K562 (cell line): ENCODE measurements around the gene USP19. TPM values are rescaled to one million over a fixed set of nuclear protein-coding genes. Genes with fewer than 3 reads are reported as not detected.

Source experiments
- ATAC-seq: fragments of 200-7000 bp; cut with Tn5 transposase; 3 replicates; pipeline ENCODE4 v1.9.1; 2020; ENCODE audit warnings: moderate library complexity
- BruUV-seq: library from RNA; stranded (reverse); fragments of 400-500 nt; replicated peaks from 2 replicates; lab custom pipeline; 2021; lab: Mats Ljungman, UMichigan
- CTCF ChIA-PET: fragments of 300-600 bp; formaldehyde crosslinking; extraction: SDS; loops from one replicate; lab custom pipeline; 2021; ENCODE audit warnings: low intra/inter-chr PET ratio; lab: Yijun Ruan, JAX
- POLR2A ChIA-PET: fragments of 300-600, 350-650 bp; sonication (Branson Sonifier 250); formaldehyde crosslinking; extraction: SDS; loops from one replicate; lab custom pipeline; 2021; ENCODE audit warnings: antibody characterized with exemption, inconsistent platforms; lab: Yijun Ruan, JAX
- DNase-seq, 4 experiments: peaks; one replicate each; pipeline versions ENCODE4 v3.0.0 to v3.0.0-alpha.2; 2011 to 2018; ENCODE audit warnings: low spot score in 3 of 4, mixed read lengths in 3 of 4; ENCODE audit errors: extremely low read depth in 1 of 4
- FAIRE-seq: peaks from 2 replicates; lab custom pipeline; 2011; peaks lifted over from hg19 to GRCh38; lab: Jason Lieb, UNC
- H2AFZ ChIP-seq: 2 replicates; pipeline ENCODE4 v1.6.0; 2011; ENCODE audit warnings: low read depth, low read length, control low read depth, inconsistent platforms
- H3K27ac ChIP-seq: fragments of 200-600 bp; 3 replicates; pipeline ENCODE4 v1.8.0; 2011; ENCODE audit warnings: low read depth, mild to moderate bottlenecking, control low read depth, inconsistent platforms, low read length, moderate library complexity, mixed read lengths; ENCODE audit errors: extremely low read depth
- H3K27me3 ChIP-seq, 2 experiments: fragments of 300-600 bp in 1 of 2; 2 replicates in 1 of 2; 3 replicates in 1 of 2; pipeline versions ENCODE4 v1.6.0 to v1.8.0; 2011; ENCODE audit warnings: inconsistent platforms in 2 of 2, low read length in 2 of 2, mild to moderate bottlenecking in 1 of 2, mixed read lengths in 1 of 2, moderate library complexity in 1 of 2; ENCODE audit not compliant: control insufficient read depth in 2 of 2, insufficient read depth in 2 of 2
- H3K36me3 ChIP-seq: fragments of 300-600 bp; 3 replicates; pipeline ENCODE4 v1.8.0; 2011; ENCODE audit warnings: mild to moderate bottlenecking, low read length, inconsistent platforms; ENCODE audit not compliant: control insufficient read depth, insufficient read depth
- H3K4me1 ChIP-seq, 2 experiments: fragments of 200-600 bp in 1 of 2; replicated peaks in 1 of 2; 2 replicates in 1 of 2; 3 replicates in 1 of 2; pipeline versions ENCODE4 v1.5.1 to v1.8.0; 2011; ENCODE audit warnings: inconsistent platforms in 2 of 2, low read length in 2 of 2, mild to moderate bottlenecking in 1 of 2, mixed read lengths in 1 of 2, moderate library complexity in 1 of 2; ENCODE audit not compliant: control insufficient read depth in 2 of 2, insufficient read depth in 2 of 2
- H3K4me2 ChIP-seq: 2 replicates; pipeline ENCODE4 v1.6.1; 2011; ENCODE audit warnings: low read length, control low read depth, inconsistent platforms, mixed read lengths; ENCODE audit not compliant: insufficient read depth
- H3K4me3 ChIP-seq: fragments of 200-600 bp; sonication (generic), shearing (Covaris generic); 2 replicates; pipeline ENCODE4 v1.5.1; 2016; ENCODE audit warnings: control low read depth, inconsistent platforms
- H3K79me2 ChIP-seq: fragments of 200-600 bp; 3 replicates; pipeline ENCODE4 v1.8.0; 2011; ENCODE audit warnings: low read length, inconsistent platforms; ENCODE audit not compliant: control insufficient read depth, insufficient read depth
- H3K9ac ChIP-seq, 2 experiments: 2 replicates each; pipeline versions ENCODE4 v1.6.0 to v1.6.1; 2011; ENCODE audit warnings: low read depth in 2 of 2, low read length in 2 of 2, control low read depth in 1 of 2, inconsistent platforms in 1 of 2, mild to moderate bottlenecking in 1 of 2, mixed read lengths in 1 of 2; ENCODE audit not compliant: insufficient read depth in 1 of 2
- H3K9me1 ChIP-seq: one replicate; pipeline ENCODE4 v1.6.0; 2011; ENCODE audit warnings: inconsistent platforms, mild to moderate bottlenecking, low read length, moderate library complexity; ENCODE audit not compliant: control insufficient read depth, insufficient read depth
- H3K9me3 ChIP-seq: replicated peaks from 2 replicates; pipeline ENCODE4 v1.5.1; 2011; ENCODE audit warnings: low read depth, low read length, inconsistent platforms; ENCODE audit not compliant: control insufficient read depth, insufficient read depth
- H4K20me1 ChIP-seq: replicated peaks from 2 replicates; pipeline ENCODE4 v1.6.1; 2011; ENCODE audit warnings: low read length, inconsistent platforms, mixed read lengths; ENCODE audit not compliant: control insufficient read depth, insufficient read depth
- CHD2 ChIP-seq: IDR thresholded peaks from 2 replicates; pipeline ENCODE4 v1.6.1; 2011; ENCODE audit warnings: low read depth, low read length
- IRF2 ChIP-seq: sonication (generic); formaldehyde crosslinking; IDR thresholded peaks from 2 replicates; pipeline ENCODE4 v1.8.1; 2022; ENCODE audit warnings: mild to moderate bottlenecking, missing genetic modification reagents
- KAT8 ChIP-seq: fragments of 450-650 bp; IDR thresholded peaks from 2 replicates; pipeline ENCODE4 v1.6.1; 2016; ENCODE audit warnings: low read depth, mild to moderate bottlenecking
- KLF1 ChIP-seq: fragments of 450-650 bp; IDR thresholded peaks from 2 replicates; pipeline ENCODE4 v1.6.1; 2016; ENCODE audit warnings: missing genetic modification characterization, missing compliant biosample characterization
- RNF2 ChIP-seq: sonication (generic); IDR thresholded peaks from 2 replicates; pipeline ENCODE4 v1.6.1; 2016
- SUPT5H ChIP-seq: fragments of 450-650 bp; IDR thresholded peaks from 2 replicates; pipeline ENCODE4 v1.6.1; 2016
- TOE1 ChIP-seq, 2 experiments: fragments of 450-650 bp in 1 of 2; sonication (generic) in 1 of 2; formaldehyde crosslinking in 1 of 2; IDR thresholded peaks; 2 replicates each; pipeline versions ENCODE4 v1.7.1 to v1.8.0; 2016 to 2022; ENCODE audit warnings: borderline replicate concordance in 2 of 2, mild to moderate bottlenecking in 2 of 2, antibody characterized with exemption in 1 of 2, inconsistent platforms in 1 of 2, low read depth in 1 of 2, missing genetic modification reagents in 1 of 2, moderate library complexity in 1 of 2
- ZNF124 ChIP-seq: sonication (generic); formaldehyde crosslinking; IDR thresholded peaks from 2 replicates; pipeline ENCODE4 v1.8.1; 2022; ENCODE audit warnings: missing genetic modification reagents
- ZNF140 ChIP-seq: fragments of 250-450 bp; sonication (Bioruptor Pico); IDR thresholded peaks from 2 replicates; pipeline ENCODE4 v1.8.0; 2021; ENCODE audit warnings: moderate library complexity, mild to moderate bottlenecking, inconsistent platforms
- ZNF41 ChIP-seq: fragments of 250-450 bp; sonication (Bioruptor Pico); conservative IDR thresholded peaks from 2 replicates; pipeline ENCODE4 v1.4.0; 2020; ENCODE audit warnings: mild to moderate bottlenecking
- WGBS: fragments of 100-300 bp; shearing (Covaris generic); methylation state at CpG from one replicate; pipeline ENCODE4 v1.1.6; 2016; ENCODE audit warnings: low coverage, mixed read lengths; ENCODE audit not compliant: insufficient coverage; ENCODE audit errors: missing lambda C conversion rate; 5-methylcytosine and 5-hydroxymethylcytosine counted together
- in situ Hi-C: fragments of 300-500 bp; cut with MboI; formaldehyde crosslinking; loops from 4 replicates; pipeline ENCODE4 v1.15.0; 2018; ENCODE audit warnings: inconsistent platforms, mixed read lengths
- intact Hi-C: fragments of 100-400 bp; cut with micrococcal nuclease; formaldehyde crosslinking; loops from 2 replicates; pipeline ENCODE4 v1.14.2; 2022
- polyA plus RNA-seq, 8 experiments: library from polyadenylated mRNA; depleted of rRNA in 4 of 8; stranded (reverse) in 5 of 8; unstranded in 3 of 8; fragments of >200 nt; fragmentation: Nextera tagmentation in 2 of 8; fragmentation: Illumina TruSeq in 1 of 8; extraction: Ambion mirVana in 2 of 8; extraction: Trizol in 1 of 8; gene quantifications; 2 replicates each; pipeline versions ENCODE4 v1.2.1 to v1.2.3, GENCODE V29; 2011 to 2014; ENCODE audit warnings: inconsistent platforms in 1 of 8, missing spikeins in 1 of 8
- total RNA-seq, 7 experiments: library from RNA; depleted of rRNA in 6 of 7; stranded (reverse); fragments of >200 nt in 6 of 7; fragmentation: Illumina TruSeq in 2 of 7; extraction: Trizol in 2 of 7; gene quantifications; 2 replicates each; pipeline versions ENCODE4 v1.2.1 to v1.2.3, GENCODE V29; 2011 to 2021; ENCODE audit warnings: low replicate concordance in 1 of 7
- TF ChIP-seq, protein P1 (sequence below): fragments of 450-650 bp; formaldehyde crosslinking; IDR thresholded peaks from 2 replicates; pipeline ENCODE4 v1.4.0; 2020; ENCODE audit warnings: mild to moderate bottlenecking, moderate library complexity
- TF ChIP-seq, protein P2 (sequence below): fragments of 450-650 bp; IDR thresholded peaks from 2 replicates; pipeline ENCODE4 v1.6.1; 2016; ENCODE audit warnings: antibody characterized with exemption
- TF ChIP-seq, protein P3 (sequence below): fragments of 450-650 bp; formaldehyde crosslinking; IDR thresholded peaks from 2 replicates; pipeline ENCODE4 v1.4.0; 2020; ENCODE audit warnings: mild to moderate bottlenecking, mixed read lengths
- TF ChIP-seq, protein P4 (sequence below): fragments of 450-650 bp; IDR thresholded peaks from 2 replicates; pipeline ENCODE4 v1.6.1; 2017; ENCODE audit warnings: antibody characterized with exemption, mild to moderate bottlenecking

USP19 gene
- total and polyA plus RNA-seq, 9 of the 15 experiments (the other 6 are each of a cell fraction or from before 2014, with no cell fraction given): 0.24 to 65.9 (median 36.9) TPM

DNA sequence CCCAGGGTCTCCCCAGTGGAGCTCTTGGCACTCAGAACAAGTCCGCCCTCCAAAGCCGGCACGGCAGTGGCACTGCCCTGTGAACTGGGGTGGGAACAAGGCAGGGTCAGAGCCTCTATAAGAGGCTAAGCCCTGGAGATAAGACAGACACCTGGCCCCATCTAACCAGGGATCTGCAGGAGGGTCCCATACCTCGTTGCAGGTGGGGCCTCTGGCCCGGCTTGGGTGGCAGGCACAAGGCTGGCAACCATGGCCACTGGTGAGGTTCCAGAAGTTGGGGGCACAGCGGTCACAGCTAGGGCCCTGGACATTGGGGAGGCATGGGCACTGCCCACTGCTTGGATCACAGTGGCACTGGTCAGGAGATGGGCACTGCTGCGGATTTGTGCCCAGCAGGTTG, 3.6 kb upstream of the USP19 start:
- Histone ChIP-seq H2AFZ (no peak overlapping the region), H3K36me3 (peaks cover 5% of the 10 kb centered on the region; the same call in 1 of the 3 replicates), H3K4me2 (no peak overlapping the region), H3K9ac (peak overlapping the region in 1 of 2 experiments; percentile 17; a peak in 1 of 4 replicates), H3K9me1 (no peaks in the 10 kb centered on the region), H3K4me3 (no peak overlapping the region), H3K27ac (no peak overlapping the region), H3K79me2 (peaks cover 14% of the 10 kb centered on the region), H3K9me3 (no peaks in the 10 kb centered on the region), H4K20me1 (no peaks in the 10 kb centered on the region), H3K27me3 (no peaks in the 10 kb centered on the region), H3K4me1 (peaks cover 7 to 39% of the 10 kb centered on the region in 2 experiments; a peak in 4 of 5 replicates)
- BruUV-seq: no TSS peak
- intact Hi-C loops (no loop called here), in situ Hi-C loops (no loop called here)
- no peak for DNase-seq
- FAIRE-seq: no peak
- ChIA-PET CTCF (no interaction called here), POLR2A (interaction anchor here (2.1 kb wide), 1 partner anchor 8 kb away, joined by 5 read pairs; the partner anchor contains the start of gene LAMB2)
- 43% methylated on average over 5 of the region's 7 CpGs for WGBS
- ATAC-seq: no peak
- TF ChIP-seq CHD2: no peak
- no peak for TF ChIP-seq RNF2
- TF ChIP-seq, protein P1, sequence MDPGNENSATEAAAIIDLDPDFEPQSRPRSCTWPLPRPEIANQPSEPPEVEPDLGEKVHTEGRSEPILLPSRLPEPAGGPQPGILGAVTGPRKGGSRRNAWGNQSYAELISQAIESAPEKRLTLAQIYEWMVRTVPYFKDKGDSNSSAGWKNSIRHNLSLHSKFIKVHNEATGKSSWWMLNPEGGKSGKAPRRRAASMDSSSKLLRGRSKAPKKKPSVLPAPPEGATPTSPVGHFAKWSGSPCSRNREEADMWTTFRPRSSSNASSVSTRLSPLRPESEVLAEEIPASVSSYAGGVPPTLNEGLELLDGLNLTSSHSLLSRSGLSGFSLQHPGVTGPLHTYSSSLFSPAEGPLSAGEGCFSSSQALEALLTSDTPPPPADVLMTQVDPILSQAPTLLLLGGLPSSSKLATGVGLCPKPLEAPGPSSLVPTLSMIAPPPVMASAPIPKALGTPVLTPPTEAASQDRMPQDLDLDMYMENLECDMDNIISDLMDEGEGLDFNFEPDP: no peak
- TF ChIP-seq, protein P2, sequence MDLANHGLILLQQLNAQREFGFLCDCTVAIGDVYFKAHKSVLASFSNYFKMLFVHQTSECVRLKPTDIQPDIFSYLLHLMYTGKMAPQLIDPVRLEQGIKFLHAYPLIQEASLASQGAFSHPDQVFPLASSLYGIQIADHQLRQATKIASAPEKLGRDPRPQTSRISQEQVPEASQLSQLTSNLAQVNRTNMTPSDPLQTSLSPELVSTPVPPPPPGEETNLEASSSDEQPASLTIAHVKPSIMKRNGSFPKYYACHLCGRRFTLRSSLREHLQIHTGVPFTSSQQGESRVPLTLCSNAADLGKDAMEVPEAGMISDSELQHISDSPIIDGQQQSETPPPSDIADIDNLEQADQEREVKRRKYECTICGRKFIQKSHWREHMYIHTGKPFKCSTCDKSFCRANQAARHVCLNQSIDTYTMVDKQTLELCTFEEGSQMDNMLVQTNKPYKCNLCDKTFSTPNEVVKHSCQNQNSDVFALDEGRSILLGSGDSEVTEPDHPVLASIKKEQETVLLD: no peak
- no peak for TF ChIP-seq ZNF140
- TF ChIP-seq KAT8: no peak
- TF ChIP-seq SUPT5H: no peak
- TF ChIP-seq KLF1: no peak
- no peak for TF ChIP-seq ZNF41 (CRISPR knock-in tag)
- TF ChIP-seq, protein P3, sequence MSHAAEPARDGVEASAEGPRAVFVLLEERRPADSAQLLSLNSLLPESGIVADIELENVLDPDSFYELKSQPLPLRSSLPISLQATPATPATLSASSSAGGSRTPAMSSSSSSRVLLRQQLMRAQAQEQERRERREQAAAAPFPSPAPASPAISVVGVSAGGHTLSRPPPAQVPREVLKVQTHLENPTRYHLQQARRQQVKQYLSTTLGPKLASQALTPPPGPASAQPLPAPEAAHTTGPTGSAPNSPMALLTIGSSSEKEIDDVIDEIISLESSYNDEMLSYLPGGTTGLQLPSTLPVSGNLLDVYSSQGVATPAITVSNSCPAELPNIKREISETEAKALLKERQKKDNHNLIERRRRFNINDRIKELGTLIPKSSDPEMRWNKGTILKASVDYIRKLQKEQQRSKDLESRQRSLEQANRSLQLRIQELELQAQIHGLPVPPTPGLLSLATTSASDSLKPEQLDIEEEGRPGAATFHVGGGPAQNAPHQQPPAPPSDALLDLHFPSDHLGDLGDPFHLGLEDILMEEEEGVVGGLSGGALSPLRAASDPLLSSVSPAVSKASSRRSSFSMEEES (CRISPR knock-in tag): no peak
- TF ChIP-seq IRF2 (CRISPR knock-in tag): no peak
- TF ChIP-seq, protein P4, sequence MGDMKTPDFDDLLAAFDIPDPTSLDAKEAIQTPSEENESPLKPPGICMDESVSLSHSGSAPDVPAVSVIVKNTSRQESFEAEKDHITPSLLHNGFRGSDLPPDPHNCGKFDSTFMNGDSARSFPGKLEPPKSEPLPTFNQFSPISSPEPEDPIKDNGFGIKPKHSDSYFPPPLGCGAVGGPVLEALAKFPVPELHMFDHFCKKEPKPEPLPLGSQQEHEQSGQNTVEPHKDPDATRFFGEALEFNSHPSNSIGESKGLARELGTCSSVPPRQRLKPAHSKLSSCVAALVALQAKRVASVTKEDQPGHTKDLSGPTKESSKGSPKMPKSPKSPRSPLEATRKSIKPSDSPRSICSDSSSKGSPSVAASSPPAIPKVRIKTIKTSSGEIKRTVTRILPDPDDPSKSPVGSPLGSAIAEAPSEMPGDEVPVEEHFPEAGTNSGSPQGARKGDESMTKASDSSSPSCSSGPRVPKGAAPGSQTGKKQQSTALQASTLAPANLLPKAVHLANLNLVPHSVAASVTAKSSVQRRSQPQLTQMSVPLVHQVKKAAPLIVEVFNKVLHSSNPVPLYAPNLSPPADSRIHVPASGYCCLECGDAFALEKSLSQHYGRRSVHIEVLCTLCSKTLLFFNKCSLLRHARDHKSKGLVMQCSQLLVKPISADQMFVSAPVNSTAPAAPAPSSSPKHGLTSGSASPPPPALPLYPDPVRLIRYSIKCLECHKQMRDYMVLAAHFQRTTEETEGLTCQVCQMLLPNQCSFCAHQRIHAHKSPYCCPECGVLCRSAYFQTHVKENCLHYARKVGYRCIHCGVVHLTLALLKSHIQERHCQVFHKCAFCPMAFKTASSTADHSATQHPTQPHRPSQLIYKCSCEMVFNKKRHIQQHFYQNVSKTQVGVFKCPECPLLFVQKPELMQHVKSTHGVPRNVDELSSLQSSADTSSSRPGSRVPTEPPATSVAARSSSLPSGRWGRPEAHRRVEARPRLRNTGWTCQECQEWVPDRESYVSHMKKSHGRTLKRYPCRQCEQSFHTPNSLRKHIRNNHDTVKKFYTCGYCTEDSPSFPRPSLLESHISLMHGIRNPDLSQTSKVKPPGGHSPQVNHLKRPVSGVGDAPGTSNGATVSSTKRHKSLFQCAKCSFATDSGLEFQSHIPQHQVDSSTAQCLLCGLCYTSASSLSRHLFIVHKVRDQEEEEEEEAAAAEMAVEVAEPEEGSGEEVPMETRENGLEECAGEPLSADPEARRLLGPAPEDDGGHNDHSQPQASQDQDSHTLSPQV: no peak
- TF ChIP-seq ZNF124 (CRISPR knock-in tag): no peak
- TF ChIP-seq TOE1 (IDR thresholded peaks at IDR 0.05; ENCODE audit: borderline replicate concordance): no peak
- no peak for TF ChIP-seq TOE1 (CRISPR knock-in tag; IDR thresholded peaks at IDR 0.05; ENCODE audit: borderline replicate concordance, low read depth)
